ENCODE results near the gene ICE2.

ICE2 gene

GRCh38 chr15:60390231-60390630 is 88.7 kb downstream of the ICE2 start:
- DNase-seq (ENCODE audit: low read depth, low spot score): no peak

- no peak for DNase-seq (ENCODE audit: low read depth, low spot score)
Measured at GRCh38 chr15:60389261-60390077, 89.5 kb downstream of the ICE2 start.

GRCh38 chr15:60387321-60387720 is 91.6 kb downstream of the ICE2 start:
- no peak for DNase-seq (ENCODE audit: low read depth, low spot score)

GRCh38 chr15:60386615-60387014 is 92.3 kb downstream of the ICE2 start:
- no peak for DNase-seq (ENCODE audit: low read depth, low spot score)

GRCh38 chr15:60385620-60386552 is 93.1 kb downstream of the ICE2 start:
- no peak for DNase-seq (ENCODE audit: low read depth, low spot score)

- no peak for DNase-seq (ENCODE audit: low read depth, low spot score)
Measured at GRCh38 chr15:60384526-60385126, 94.3 kb downstream of the ICE2 start.

GRCh38 chr15:60384053-60384452 is 94.9 kb downstream of the ICE2 start:
- no peak for DNase-seq (ENCODE audit: low read depth, low spot score)

GRCh38 chr15:60382773-60383674 is 95.9 kb downstream of the ICE2 start:
- no peak for DNase-seq (ENCODE audit: low read depth, low spot score)

- no peak for DNase-seq (ENCODE audit: low read depth, low spot score)
Measured at GRCh38 chr15:60381148-60381788, 97.7 kb downstream of the ICE2 start.

GRCh38 chr15:60379525-60380274 is 99.2 kb downstream of the ICE2 start:
- peak; percentile 56 for DNase-seq (ENCODE audit: low read depth, low spot score)

GRCh38 chr15:60379185-60379524 is 99.8 kb downstream of the ICE2 start:
- DNase-seq (ENCODE audit: low read depth, low spot score): no peak

- DNase-seq (ENCODE audit: low read depth, low spot score): no peak
Measured at GRCh38 chr15:60376677-60377095, 102.3 kb downstream of the ICE2 start.

- DNase-seq (ENCODE audit: low read depth, low spot score): no peak
Measured at GRCh38 chr15:60375306-60375705, 103.6 kb downstream of the ICE2 start.

- peak; percentile 88 for DNase-seq (ENCODE audit: low read depth, low spot score)
Measured at GRCh38 chr15:60374628-60375081, 104.3 kb downstream of the ICE2 start.

GRCh38 chr15:60374209-60374608 is 104.7 kb downstream of the ICE2 start:
- DNase-seq (ENCODE audit: low read depth, low spot score): no peak

GRCh38 chr15:60373745-60374144 is 105.2 kb downstream of the ICE2 start:
- no peak for DNase-seq (ENCODE audit: low read depth, low spot score)

GRCh38 chr15:60373327-60373726 is 105.6 kb downstream of the ICE2 start:
- DNase-seq (ENCODE audit: low read depth, low spot score): no peak

GRCh38 chr15:60372756-60373155 is 106.2 kb downstream of the ICE2 start:
- DNase-seq (ENCODE audit: low read depth, low spot score): no peak

GRCh38 chr15:60372227-60372626 is 106.7 kb downstream of the ICE2 start:
- no peak for DNase-seq (ENCODE audit: low read depth, low spot score)
